Measurements from ENCODE around the gene EP400. TPM values are rescaled to one million over a fixed set of nuclear protein-coding genes. Genes with fewer than 3 reads are reported as not detected.
"Not testable (repeated sequence)": the region's sequence is repeated elsewhere in the genome, so short reads cannot be mapped to it uniquely, and the experiment has no call there.

EP400 gene
- total RNA-seq, 1 donor from 2014 or later = 43.2 TPM

- no peak for DNase-seq (ENCODE audit: low spot score)
Measured at GRCh38 chr12:132043216-132043615, 93.5 kb downstream of the EP400 start.

DNA sequence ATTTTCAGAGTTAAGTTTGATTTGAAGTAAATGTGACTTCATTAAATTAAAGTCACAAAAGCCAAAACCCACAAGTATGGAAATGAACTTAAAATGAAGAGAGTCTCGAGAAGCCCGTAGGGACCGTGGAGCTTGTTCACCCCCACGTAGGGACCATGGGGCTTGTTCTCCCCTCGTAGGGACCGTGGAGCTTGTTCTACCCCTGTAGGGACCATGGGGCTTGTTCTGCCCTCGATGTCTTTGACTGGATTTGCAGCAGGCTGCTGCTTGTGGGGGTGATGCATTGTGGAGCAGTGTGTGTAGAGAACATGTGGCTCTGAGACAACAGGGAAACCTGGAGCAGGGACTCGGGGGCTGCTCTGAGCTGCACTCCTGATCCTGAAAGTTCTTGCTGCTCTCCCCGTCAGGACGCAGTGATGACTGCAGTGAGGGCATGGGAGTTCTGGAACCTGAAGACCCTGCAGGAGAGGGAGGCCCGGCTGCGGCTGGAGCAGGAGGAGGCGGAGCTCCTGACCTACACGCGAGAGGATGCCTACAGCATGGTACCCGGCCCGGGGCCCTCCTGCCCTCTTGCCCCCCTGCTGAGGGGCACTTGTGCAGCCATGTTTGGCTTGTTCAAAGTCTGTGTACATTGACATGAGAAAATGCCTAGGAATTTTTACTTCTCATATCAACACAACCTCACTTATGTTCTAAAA is 94.2 kb downstream of the EP400 start:
- DNase-seq (ENCODE audit: low spot score) = no peak

DNA sequence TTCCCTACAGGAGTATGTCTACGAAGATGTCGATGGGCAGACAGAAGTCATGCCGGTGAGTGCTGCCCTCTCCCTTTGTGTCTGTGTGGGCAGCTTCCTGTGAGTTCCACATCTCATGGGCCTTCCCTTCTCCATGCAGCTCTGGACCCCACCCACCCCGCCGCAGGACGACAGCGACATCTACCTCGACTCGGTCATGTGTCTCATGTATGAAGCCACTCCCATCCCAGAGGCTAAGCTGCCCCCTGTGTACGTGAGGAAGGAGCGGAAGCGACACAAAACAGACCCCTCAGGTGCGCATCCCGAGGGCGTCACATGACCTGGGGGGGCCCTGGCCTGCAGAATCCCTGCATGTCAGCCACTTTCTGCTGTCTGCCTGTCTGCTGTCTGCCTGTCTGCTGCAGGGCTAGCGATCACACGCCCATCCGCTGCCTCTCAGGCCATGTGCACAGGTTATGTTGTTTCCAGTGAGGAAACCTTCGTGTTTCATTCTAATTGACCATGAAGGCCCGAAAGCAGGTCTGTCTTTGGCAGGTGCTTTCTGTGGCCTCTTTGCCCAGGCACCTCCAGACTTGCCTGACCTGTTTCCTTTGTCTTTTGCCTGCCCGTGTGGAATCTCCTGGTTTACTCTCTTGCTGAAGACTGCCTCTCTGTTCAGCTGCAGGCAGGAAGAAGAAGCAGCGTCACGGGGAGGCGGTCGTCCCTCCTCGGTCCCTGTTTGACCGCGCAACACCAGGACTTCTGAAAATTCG is 95.1 kb downstream of the EP400 start:
- DNase-seq (ENCODE audit: low spot score) = no peak

DNA sequence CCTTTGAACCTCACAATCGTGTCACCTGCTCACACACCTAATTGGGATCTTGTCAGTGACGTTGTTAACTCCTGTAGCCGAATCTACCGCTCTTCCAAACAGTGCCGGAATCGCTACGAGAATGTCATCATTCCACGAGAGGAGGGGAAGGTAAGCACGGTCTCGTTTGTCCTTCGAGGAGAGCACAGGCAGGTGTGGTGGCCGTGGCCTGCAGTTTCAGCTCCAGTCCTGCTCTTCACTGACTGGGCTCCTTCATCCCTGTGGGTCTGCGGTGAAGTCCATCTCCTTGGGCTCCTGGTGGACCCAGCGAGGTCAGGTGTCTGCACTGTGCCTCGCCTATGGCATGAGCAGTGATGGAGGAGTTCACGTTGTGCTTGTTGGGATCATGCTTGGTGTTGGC is 96.0 kb downstream of the EP400 start:
- no peak for DNase-seq (ENCODE audit: low spot score)

DNA sequence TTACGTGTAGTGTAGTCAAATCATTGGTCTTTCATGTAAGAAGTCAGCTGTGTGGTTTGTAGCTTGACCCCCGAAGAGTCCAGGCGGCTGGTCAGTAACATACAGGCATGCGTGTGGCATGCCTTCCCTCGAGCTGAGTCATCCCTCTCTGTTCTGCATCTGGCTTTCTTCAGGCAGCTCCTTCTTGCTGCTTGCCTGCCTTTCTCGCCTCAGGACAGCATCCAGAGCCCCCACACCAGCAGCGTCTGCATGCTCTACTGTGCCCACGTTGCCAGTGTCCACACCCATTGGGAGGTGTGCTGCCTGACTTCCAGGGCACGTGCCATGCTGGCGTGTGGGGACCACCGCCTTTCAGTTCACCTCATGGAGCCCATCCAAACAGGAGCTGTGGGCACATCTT is 96.8 kb downstream of the EP400 start:
- DNase-seq (ENCODE audit: low spot score) = no peak

DNA sequence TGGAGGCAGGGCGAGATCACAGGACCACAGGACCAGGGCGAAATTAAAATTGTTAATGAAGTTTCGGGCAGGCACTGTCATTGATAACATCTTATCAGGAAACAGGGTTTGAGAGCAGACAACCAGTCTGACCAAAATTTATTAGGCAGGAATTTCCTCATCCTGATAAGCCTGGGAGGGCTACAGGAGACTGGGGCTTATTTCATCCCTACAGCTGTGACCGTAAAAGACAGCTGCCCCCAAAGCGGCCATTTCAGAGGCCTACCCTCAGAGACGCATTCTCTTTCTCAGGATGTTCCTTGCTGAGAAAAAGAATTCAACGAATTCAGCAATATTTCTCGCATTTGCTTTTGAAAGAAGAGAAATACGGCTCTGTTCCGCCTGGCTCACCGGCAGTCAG is 97.9 kb downstream of the EP400 start:
- not testable (repeated sequence) for DNase-seq (ENCODE audit: low spot score)

DNA sequence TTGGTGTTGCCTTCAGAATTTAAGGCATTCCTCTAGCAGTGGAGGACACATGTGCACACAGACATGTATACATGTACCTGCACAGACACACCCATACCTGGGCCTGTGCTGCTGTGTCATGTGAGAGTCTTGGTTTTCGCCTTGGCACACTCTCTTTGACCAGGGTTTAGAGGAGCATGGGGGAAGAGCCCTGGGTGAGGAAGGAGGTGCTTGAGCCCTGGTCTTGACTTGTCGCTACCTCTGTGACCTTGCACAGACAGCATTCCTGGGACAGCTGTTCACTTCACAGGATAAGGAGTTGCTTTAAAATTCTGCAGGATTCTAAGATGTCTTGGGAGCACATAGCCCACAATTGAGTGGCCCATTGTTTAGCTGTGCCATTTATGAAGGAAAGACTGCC is 99.7 kb downstream of the EP400 start:
- no peak for DNase-seq (ENCODE audit: low spot score)

GRCh38 chr12:132049876-132050275 is 100.1 kb downstream of the EP400 start:
- no peak for DNase-seq (ENCODE audit: low spot score)

DNA sequence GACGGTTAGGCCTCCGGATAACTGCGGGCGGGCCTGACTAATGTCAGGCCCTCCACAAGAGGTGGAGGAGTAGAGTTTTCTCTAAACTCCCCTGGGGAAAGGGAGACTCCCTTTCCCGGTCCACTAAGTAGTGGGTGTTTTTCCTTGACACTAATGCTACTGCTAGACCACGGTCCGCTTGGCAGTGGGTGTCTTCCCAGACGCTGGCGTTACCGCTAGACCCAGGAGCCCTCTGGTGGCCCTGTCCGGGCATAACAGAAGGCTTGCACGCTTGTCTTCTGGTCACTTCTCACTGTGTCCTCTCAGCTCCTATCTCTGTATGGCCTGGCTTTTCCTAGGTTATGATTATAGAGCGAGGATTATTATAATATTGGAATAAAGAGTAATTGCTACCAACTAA is 102.0 kb downstream of the EP400 start:
- DNase-seq (ENCODE audit: low spot score) = not testable (repeated sequence)

- DNase-seq (ENCODE audit: low spot score) = no peak
Measured at GRCh38 chr12:132052196-132052932, 102.6 kb downstream of the EP400 start.

- no peak for DNase-seq (ENCODE audit: low spot score)
Measured at GRCh38 chr12:132053338-132054330, 103.9 kb downstream of the EP400 start.

GRCh38 chr12:132054983-132055382 is 105.2 kb downstream of the EP400 start:
- DNase-seq (ENCODE audit: low spot score) = no peak

DNA sequence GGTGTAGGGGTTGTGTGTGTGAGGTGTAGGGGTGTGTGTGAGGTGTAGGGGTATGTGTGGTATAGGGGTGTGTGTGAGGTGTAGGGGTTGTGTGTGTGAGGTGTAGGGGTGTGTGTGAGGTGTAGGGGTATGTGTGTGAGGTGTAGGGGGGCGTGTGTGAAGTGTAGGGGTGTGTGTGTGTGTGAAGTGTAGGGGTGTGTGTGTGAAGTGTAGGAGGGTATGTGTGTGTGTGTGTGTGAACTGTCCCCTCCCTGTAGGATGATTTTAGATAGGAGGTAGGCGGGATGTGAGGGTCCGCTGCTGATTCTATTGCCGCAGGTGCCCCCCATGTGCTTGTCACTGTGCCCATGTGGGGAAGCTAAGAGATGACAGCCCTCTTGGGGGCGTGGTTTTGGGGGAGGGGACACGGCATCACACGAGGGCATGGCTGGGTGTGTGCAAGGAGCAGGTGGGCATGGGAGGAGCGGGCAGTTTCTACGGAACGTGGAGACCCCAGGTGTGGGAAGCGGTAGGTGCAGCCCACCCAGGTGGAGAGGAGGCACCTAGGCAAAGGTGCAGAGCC is 105.9 kb downstream of the EP400 start:
- DNase-seq (ENCODE audit: low spot score) = no peak

DNA sequence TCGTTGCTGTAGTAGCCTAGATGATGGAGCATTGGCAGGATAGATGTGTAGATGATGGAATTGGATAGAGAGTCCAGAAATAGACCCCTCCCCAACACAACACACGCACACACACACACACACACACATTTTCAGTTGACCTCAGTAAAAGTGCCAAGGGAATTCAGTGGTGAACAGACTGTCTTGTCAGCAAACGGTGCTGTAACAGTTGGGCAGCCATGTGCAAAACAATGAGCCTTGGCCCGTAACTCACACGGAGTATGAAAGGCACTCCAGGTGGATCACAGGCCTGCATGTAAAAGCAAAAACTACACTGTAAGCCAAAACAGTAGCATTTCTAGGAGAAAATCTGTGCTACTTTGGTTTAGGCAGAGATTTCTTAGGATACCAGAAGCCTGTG is 106.6 kb downstream of the EP400 start:
- DNase-seq (ENCODE audit: low spot score) = no peak

GRCh38 chr12:132056951-132057350 is 107.2 kb downstream of the EP400 start:
- no peak for DNase-seq (ENCODE audit: low spot score)

- no peak for DNase-seq (ENCODE audit: low spot score)
Measured at GRCh38 chr12:132057691-132058090, 107.9 kb downstream of the EP400 start.

- DNase-seq (ENCODE audit: low spot score) = no peak
Measured at GRCh38 chr12:132061197-132061596, 111.5 kb downstream of the EP400 start.

DNA sequence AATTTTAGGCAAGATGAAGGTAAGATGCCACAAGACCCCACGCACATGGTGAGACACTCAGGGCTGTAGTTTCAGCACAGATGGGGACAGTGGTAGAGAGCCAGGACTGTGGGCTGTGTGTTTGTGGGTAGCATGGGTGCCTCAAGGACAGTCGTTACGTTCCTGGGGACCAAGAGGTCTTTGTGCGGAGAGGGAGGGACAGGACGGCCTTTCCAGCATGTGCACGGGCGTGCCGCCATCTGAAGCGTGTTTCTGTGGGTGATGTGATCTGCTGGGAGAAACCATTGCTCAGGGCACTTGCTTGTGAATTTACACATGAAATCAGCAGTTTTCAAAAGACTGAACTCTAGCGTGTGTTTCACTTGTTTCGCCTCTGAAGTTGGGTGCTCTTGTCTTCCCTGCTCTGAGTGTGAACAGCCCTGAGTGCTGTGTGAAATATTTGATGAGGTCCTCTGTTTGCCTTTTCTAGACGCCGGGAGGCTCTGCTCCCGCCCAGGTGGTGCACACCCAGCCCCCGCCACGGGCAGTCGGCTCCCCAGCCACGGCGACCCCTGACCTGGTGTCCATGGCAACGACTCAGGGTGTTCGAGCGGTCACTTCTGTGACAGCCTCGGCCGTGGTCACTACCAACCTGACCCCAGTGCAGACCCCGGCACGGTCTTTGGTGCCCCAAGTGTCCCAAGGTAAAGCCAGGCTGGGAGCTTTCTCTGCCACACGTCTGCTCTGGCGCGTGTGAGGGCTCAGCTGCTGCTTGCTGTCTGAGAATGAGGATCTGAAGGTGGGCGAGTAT is 112.1 kb downstream of the EP400 start:
- DNase-seq (ENCODE audit: low spot score) = no peak

DNA sequence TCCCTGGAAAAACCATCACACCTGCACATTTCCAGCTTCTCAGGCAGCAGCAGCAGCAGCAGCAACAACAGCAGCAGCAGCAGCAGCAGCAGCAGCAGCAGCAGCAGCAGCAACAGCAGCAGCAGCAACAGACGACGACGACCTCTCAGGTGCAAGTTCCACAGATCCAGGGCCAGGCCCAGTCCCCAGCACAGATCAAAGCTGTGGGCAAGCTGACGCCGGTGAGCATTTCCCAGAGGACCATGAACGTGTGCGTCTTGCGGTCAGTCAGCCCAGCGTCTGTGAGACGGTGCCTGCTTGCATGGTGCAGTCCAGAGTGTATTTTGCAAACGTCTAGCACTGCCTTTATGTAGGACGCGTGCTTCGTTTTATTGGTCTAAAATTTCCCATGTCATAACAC is 112.7 kb downstream of the EP400 start:
- no peak for DNase-seq (ENCODE audit: low spot score)

GRCh38 chr12:132063491-132063890 is 113.7 kb downstream of the EP400 start:
- no peak for DNase-seq (ENCODE audit: low spot score)

Measured in mesenteric fat pad (tissue), 1 donor.